AG08395 (cell line): ENCODE data around the gene SMDT1.
"Not testable (repeated sequence)": the region's sequence is repeated elsewhere in the genome, so short reads cannot be mapped to it uniquely, and the experiment has no call there.

Experiments
- DNase-seq: peaks from one replicate; pipeline ENCODE4 v3.0.0; 2012; ENCODE audit warnings: mixed read lengths, low spot score

SMDT1 gene

DNA sequence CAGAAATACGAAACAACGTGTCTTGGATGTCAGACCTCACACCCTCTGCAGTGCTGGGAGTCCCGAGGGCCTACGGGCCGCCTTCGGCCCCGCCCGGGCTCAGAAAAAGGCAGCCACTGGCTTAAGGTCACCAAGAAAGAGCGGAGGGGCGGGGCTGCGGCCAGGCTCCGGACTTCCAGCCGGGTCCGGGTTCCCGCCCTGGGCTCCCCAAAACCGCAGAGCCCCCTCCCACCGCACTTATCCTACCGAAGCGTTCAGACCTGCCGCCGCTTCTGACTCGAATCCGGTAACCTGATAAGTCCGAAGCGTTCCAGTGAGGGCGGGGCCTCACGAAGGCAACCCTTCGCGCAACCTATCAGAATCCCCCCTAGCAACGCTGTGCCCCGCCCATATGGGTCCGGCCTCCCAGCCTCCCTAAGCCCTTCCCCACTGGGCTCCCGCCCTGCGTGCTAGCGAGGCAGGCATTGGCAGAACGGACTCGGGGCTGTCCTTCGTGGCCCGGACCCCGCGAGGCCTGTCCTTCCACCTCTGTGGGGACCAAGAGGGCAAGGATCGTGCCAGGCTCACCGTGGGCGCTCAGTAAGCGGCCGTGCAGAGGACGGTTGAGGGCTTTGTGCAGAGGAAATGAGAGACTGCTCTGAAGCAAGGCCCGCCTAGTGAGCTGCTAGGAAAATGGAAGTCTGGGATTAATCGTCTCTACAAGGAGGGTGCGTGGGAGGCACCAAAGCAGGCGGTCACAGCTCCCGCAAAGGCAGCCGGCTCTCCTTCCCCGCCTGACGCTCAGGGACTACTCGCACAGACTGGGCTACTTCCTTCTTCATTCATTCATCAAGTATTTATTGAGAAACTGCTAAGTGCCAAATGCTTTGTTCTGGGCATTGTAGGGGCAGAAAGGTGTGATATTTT is 8.7 kb upstream of the SMDT1 start, which contains the start of gene NAGA:
Gene NAGA (minus strand): TSS at position 296 of the 906 bp plus-strand sequence. CDS start 515 bp downstream, outside the sequence.
- peak; percentile 95 for DNase-seq

DNA sequence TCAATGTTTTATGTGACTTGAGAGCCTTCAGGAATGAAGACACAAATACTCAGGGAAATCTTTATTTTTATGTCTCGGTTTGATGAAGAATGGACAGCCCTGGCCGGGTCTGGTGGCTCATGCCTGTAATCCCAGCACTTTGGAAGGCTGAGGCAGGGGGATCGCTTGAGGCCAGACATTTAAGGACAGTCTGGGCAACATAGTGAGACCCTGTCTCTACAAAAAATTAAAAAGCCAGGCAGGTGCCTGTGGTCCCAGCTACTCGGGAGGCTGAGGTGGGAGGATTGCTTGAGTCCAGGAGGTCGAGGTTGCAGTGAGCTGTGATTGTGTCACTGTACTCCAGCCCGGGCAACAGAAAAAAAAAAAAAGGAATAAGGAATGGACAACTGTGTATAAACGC is 8.0 kb upstream of the SMDT1 start:
- DNase-seq, result not testable (repeated sequence)

DNA sequence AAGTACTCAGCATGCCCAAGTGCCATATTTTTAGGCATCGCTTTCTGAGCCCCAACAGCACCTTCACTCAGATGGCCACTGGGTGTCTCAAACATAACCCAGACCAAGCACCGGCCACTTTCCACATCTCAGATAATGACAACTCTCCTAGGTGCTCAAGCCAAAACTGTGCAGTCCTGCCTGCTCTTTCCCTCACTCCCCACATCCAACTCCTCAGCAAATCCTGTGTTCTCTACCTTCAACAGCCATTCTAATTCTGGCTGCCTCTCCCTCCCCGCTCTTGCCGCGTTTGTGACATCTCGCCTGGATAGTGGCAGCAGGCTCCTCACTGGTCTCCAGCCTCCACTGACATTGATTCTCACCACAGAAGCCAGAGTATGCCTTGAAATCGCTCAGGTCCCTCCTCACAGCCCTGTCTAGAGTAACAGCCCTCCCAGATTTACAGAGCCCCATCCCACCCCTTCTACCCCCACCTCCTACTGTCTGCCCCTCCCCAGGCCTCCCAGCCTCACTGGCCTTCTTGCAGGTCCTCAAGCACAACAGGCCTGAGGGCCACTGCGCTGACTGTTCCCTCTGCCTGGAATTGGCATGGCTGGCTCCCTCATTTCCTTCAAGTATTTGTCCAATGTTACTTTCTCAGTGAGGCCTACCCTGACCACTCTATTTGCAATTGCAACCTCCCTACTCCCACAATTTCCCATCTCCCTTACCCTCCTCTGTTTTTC is 6.7 kb upstream of the SMDT1 start:
- no peak for DNase-seq

DNA sequence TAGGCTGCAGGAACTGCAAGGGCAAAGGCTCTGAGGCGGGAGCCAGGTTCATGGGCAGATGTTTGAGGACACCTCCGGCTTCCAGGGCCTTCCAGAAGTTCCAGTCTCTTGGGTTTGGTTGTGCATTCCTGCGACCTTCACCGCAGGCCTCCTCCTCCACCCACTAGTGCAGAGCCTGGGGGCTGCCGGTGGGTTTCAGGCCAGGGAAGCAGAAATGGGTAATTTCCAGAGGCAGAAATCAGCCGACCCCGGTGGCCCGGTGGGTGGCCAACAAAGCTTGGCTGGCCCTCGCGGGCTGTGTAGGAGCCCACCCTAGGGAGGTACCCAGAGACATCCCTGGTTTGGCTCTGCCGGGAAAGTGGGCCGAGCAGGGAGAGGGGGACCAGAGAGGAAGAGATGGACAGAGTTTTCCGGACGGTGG is 5.9 kb upstream of the SMDT1 start:
- DNase-seq, result no peak

DNA sequence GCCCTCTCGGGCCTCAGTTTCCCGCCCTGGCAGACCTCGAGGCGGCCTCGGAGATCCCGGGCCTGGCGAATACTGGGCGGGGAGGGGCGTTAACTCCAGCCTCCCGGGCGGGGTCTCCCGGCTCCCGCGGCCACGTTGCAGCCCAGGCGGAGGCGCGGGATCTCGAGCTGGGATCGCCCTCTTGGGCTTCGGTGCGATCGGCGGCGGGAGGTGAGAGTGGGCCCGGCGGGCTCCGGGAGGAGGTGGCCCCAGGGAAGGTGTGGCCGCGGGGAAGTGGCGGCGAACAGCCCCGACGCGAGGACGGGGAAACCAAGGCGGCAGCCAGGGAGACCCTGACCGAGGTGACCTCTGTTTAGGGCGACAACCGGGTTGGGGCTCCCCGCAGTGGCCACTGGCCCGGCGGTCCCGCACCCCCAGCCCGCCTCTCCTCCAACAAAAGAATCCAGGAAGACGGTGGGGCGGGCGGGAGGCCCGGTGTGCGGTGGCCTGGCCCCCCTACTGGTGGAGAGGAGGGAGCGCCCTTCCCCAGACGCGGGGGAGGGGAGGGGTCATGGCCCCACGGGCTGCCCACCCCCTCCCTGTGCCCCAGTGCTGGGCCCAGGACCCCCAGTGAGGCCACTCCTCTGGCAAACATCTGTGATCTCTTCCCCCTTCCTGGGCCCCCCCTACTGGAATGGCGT is 5.2 kb upstream of the SMDT1 start, which contains the start of gene PHETA2:
Gene PHETA2 (plus strand): TSS at position 117 of the 680 bp plus-strand sequence. CDS start 3,046 bp downstream, outside the sequence.
- DNase-seq, result peak; percentile 50

DNA sequence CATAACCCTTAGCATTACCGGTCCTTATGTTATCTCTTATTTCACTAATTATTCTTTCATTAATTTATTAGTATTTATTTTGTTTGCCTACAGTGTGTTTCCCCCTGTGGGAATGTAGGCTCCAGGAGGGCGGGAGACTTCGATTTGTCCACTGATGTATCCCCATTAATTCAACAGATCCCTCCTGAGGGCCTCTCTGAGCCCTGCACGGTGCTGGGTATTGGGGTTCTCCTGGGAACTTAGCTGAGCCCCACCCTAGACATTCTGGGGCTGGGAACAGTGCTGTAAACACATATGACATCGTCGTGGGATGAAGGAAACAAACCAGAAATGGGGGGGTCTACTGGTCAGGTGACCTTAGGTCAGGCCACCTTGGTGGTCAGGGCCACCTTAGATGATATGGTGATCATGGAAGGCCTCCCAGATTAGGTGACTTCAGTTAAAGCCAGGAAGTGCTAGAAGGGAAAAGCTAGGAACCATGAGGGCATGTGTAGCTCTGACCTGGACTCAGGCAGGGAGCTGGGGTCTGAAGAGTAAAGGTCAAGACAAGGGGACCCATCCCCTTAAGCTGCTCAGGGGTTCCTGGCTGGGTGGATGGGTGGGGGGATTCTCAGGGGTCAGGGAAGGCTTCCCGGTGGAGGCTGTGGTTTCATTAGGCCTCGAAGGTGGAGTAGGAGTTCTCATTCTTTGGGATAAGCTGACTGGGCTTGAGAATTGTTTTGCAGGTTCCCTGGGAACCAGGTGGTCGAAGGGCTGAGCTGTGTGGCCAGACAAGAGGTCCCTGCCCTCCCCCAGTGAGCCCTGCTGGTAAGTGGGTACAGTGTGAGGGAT is 4.4 kb upstream of the SMDT1 start:
- no peak for DNase-seq

DNA sequence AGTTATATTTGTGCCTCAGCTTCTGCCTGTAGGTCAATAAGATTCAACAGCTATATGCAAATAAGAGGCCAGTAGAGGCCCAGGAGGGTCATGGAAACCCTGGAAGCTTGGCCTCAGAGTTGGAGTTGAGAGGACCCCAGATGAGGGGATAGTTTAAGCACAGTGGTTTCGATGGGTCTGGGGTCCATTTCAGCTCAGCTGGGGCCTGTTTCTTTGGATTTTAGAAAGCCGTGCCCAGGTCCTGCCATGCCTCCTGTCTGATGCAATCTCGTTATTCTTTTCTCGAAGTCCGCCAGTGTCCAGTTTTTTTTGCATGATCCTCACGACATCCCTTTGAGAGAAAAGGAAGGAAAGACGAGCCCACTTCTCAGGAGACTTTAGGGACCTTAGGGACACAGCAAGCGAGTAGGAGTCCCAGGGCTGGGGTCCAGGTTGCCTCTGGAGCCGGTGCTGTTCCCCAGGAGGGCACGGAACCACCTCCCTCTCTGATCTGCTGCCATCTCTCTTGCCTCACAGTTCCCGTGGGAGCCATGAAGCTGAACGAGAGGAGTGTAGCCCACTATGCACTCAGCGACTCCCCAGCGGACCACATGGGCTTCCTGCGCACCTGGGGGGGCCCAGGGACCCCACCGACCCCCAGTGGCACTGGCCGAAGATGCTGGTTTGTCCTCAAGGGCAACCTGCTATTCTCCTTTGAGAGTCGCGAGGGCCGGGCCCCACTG is 2.6 kb upstream of the SMDT1 start:
- DNase-seq, result no peak

DNA sequence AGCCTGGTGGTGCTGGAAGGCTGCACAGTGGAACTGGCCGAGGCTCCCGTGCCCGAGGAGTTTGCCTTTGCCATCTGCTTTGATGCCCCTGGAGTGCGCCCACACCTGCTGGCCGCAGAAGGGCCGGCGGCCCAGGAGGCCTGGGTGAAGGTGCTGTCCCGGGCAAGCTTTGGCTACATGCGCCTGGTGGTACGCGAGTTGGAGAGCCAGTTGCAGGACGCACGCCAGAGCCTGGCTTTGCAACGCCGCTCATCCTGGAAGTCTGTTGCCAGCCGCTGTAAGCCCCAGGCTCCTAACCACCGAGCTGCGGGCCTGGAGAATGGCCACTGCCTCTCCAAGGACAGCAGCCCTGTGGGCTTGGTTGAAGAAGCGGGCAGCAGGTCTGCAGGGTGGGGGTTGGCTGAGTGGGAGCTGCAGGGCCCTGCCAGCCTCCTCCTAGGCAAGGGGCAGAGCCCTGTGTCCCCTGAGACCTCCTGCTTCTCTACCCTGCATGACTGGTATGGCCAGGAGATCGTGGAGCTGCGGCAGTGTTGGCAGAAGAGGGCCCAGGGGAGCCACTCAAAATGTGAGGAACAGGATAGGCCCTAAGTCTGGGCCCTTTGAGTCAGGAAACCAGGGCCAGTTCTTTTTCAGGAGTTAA is 1.9 kb upstream of the SMDT1 start:
- DNase-seq, result no peak

DNA sequence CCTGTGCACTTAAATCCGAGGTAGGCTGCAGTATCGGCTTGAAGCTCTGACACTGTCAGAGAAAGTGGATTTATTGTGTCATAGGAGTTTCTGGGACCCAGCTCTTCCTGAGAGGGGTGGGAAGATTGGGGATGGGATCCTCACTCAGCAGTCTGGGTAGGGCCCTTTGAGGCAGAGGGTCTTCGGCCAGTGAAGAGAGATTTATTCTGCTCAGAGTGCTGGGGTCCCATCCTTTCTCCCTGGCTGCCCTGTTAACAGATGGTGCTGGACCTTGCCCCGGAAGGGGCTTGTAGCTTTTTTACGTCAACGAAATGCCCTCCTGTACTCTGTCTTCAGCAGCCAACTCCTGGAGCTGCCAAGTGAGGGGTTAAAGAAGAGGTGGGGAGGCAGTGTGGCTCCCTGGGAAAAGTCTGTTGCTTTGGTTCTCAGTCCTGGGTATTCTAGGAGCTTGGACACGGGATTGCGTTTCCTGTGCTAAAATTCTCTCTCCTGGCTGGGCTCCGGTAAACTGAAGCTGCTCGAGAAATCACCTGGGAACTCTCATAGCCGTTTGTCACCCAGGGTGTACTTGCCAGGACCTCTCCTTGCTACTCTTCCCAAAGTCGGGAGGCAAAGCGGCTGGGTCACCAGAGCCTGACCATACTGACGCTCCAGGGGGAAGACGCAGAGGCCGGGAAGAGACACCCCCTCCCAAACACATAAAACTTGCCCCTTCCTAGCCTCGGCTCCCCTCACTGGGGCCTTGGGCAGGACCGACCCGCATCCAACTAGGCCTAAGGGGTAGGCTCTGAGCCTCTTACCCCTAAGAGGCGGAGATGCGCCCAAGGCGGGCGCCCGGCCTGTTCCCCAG is 806 bp upstream of the SMDT1 start:
- DNase-seq, result no peak

DNA sequence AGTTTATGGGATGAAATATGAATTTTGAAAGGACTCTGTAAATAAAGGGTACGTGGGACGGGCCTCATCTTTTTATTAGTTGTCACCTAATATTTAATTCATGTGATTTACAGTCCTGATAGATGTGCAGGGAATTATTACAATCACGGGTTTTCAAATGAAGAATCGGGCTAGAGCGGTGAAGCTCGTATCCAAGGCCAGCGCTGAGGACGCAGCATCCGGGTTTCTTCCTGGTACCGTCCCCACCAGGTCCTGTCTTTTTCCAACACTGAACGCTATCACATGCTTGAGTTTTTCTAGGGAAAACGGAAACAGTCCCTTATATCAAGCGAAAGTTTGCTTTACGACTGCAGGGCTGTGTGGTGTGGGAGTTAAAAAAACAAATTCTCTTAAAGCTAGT is 787 bp downstream of the SMDT1 start:
- peak; percentile 40 for DNase-seq

DNA sequence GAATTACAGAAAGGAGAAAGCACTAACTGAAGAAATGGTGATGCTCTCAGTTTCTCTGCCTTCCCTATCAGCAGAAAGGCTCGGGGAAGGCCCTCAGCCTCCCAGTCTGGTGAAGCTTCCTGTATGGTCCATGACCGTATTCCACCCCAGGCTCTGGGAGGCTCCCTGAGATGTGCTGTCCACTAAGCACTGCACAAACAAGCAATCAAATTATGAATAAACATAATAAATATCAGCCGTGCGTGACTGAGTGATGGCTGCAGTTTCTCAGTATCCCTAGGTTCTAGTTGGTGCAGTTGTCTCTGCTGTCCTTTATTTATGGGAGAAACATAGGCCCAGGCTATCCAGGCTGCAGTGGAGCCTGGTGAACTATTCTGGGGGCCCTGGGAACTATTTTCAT is 3.6 kb downstream of the SMDT1 start:
- DNase-seq, result no peak

DNA sequence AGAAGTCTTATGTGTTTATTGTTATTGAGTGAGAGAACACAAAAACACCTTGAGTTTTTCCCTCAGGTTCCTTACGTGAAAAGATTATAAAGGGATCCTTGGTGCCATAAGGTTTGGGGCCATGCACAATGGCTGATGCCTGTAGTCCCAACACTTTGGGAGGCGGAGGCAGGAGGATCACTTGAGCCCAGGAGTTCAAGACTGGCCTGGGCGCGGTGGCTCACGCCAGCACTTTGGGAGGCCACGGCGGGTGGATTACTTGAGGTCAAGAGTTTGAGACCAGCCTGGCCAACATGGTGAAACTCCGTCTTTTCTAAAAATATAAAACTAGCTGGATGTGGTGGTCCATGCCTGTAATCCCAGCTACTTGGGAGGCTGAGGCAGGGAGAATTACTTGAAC is 5.4 kb downstream of the SMDT1 start:
- no peak for DNase-seq

DNA sequence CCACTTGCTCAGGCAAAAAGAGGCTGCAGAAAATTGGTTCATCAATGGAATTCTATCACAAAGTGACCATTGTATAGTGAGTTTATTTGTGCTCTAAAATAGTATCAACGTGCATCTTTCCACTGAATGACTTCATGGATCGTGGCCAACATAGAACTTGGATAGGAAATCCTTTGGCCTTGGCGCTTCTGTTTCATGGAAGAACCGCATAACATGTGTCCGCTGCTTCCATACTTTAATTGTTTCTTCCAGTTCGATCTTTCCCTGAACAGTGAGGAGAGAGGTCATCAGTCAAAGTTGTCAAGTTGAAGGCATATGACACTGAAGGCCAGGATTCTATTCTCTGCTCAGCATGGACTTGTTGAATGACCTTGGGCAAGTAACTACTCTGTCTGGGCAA is 6.6 kb downstream of the SMDT1 start:
- no peak for DNase-seq

DNA sequence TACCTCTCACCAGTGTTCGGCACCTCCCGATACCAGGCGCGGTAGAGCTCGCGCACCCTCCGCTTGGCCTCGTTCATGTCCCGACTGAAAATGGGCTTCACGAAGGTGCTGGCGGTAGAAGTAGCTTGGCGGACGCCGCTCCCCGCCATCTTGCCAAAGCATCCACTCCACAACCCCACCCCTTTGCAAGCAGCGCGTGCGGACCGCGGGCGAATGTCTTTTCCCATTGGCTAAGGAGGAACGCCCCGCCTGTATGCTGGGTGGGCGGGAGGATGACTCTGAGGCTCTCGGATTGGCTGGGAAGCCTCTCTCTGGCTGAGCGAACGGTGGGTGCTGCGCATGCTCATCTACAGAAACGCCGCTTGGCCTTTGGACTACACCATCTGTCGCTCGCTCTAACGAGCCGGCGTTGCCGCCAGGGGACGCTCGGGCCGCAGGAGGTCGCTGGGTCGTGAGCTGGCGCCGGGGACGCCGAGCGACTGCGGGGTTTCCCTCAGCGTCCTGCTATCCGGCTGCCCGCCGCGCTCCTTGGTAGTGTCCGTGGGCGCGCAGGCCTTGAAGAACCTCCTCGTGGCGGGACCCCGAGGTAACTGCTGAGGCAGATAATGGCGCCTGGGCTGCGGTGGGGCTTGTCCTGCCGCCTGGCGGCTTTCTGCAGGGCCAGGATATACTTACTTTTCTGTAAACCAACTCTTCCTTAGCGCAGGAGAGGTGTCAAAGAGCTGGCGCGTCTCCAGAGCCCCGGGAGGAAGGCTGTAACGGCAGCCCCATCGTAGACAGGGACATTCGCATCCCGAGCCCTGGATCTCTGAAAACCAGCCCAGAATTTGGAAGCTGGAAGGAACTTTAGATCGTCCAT is 11.3 kb downstream of the SMDT1 start, which contains the start of gene NDUFA6:
Gene NDUFA6 (minus strand): TSS at position 177 of the 859 bp plus-strand sequence. CDS start 28 bp downstream, at position 149.
- DNase-seq, result peak; percentile 100

DNA sequence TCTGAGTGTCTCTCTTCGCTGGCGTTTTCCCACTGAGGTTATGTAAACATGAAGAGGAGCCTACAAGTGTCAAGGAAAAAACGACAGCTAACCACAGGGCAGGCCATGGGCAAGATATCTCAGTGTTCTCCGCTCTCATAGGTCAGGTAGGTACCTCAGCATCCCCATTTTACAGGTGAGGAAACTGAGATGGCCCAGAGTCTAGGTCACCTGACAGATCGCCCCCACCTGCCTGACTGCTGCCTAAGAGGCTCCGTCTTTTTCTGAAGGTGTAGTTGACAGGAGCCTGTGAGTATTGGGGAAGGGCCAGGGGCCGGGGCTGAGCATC is 11.9 kb downstream of the SMDT1 start:
- no peak for DNase-seq

DNA sequence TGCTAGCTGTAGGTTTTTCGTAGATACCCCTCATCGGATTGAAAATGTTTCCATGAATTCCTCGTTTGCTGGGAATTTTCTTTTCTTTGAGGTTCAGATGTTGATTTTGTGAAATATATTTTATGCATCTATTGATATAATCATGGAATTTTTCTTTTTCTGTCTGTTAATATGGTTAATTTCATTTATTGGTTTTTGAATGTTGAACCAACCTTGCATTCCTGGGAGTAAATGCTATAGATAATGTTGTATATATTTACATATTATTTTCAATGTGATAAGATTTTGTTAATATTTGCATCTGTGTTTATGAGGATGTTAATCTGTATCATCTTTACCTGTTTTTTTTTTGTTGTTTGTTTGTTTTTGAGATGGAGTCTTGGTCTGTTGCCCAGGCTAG is 21.7 kb downstream of the SMDT1 start:
- DNase-seq, result no peak

DNA sequence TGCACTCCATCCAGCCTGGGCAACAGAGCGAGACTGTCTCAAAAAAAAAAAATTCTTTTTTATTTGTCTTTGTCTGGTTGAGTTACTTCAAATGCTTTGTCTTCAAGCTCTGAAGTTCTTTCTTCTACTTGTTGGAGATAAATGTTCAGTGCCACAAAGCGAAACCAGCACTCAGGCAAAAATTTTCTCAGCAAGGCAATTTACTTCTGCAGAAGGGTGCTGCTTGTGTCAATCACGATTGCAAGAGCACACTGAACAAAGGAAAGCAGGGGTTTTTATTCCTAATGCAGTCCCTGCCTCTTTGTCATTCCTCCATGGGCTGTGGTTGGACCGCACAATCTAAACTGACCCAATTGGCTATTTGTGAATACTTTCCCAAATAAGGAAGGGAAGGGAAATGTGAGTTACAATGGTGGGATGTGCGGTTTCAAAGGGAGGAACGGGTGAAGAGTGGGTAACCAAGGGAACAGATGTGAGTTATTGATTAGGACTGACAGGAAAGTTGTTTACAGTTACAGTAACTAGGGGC is 24.9 kb downstream of the SMDT1 start:
- DNase-seq, result not testable (repeated sequence)

DNA sequence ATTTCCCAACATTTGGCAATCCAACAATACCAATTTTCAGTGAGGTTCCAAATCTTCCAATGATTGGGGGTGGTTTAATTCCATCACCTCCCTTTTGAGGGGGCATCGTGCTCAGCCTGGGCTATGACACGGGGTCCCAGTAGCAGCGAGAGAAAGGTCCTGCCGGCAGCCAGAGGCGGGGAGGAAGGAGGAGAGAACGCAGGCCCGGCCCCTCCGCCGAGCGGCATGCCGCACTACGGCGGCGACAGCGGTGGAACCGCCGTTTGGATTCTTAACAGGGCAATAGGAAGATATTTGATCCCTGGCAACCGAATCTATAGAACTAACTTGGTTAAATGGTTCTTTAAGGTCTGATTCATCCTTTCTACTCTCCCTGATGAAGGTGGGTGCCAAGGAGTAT is 29.3 kb downstream of the SMDT1 start:
- DNase-seq, result no peak
